Fibroblast of the aortic adventitia (primary cell): ENCODE results near the gene BRAT1. TPM values are rescaled to one million over a fixed set of nuclear protein-coding genes. Genes with fewer than 3 reads are reported as not detected.
"Not testable (repeated sequence)": the region's sequence is repeated elsewhere in the genome, so short reads cannot be mapped to it uniquely, and the experiment has no call there.

Experiments
- DNase-seq: peaks from one replicate; pipeline ENCODE4 v3.0.0-alpha.2; 2010; ENCODE audit warnings: low read depth
- H3K4me3 ChIP-seq: 2 replicates; pipeline ENCODE4 v1.5.1; 2011; ENCODE audit warnings: low read depth, mild to moderate bottlenecking, control low read depth, low read length, moderate library complexity
- total RNA-seq: library from RNA; depleted of rRNA; stranded (reverse); fragments of >200 nt; gene quantifications from 2 replicates; pipeline ENCODE4 v1.2.3, GENCODE V29; 2012; ENCODE audit warnings: low replicate concordance
- TF ChIP-seq, protein P1 (sequence below): IDR thresholded peaks from 2 replicates; pipeline ENCODE4 v1.5.1; 2011; ENCODE audit warnings: mild to moderate bottlenecking, low read length, control low read depth, inconsistent platforms; ENCODE audit not compliant: insufficient read depth

BRAT1 gene
- total RNA-seq, 1 donor: 22.3 TPM

DNA sequence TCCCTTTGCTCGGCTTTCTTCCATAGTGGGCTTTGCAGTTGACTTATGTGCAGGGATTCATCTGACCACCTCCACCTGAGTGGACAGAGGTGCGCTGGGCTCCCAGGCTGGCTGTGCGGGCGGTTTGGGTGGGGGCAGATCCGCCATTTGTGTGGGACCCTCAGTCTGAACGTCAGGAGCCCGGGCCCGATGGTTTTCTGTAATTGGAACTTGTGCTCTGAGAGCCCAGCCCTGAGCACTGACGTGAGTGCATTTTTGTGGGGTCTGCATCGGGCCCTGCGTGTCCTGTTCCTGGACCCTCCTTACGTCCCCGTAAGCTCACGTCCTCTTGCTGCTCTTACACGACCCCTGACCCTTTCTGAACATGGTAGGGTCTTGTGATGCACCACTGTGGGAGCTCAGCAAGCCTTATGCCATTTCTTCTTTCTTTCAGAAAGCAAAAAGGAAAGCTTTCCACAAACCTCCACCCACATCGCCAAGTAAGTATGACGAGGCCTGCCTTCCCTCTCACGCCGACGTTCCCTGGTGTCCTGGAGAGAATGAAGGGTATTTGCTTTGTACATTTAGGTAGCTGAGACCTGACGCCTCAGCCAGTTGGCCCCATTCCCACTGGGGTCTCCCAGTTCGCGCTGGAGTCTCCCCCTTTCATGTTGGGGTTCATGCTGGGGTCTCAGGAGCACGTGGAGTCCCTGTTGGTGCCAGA lies 13.3 kb upstream of the BRAT1 start:
- no peak for DNase-seq
- TF ChIP-seq, protein P1, sequence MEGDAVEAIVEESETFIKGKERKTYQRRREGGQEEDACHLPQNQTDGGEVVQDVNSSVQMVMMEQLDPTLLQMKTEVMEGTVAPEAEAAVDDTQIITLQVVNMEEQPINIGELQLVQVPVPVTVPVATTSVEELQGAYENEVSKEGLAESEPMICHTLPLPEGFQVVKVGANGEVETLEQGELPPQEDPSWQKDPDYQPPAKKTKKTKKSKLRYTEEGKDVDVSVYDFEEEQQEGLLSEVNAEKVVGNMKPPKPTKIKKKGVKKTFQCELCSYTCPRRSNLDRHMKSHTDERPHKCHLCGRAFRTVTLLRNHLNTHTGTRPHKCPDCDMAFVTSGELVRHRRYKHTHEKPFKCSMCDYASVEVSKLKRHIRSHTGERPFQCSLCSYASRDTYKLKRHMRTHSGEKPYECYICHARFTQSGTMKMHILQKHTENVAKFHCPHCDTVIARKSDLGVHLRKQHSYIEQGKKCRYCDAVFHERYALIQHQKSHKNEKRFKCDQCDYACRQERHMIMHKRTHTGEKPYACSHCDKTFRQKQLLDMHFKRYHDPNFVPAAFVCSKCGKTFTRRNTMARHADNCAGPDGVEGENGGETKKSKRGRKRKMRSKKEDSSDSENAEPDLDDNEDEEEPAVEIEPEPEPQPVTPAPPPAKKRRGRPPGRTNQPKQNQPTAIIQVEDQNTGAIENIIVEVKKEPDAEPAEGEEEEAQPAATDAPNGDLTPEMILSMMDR: no peak
- no peak overlapping the region for H3K4me3 ChIP-seq

DNA sequence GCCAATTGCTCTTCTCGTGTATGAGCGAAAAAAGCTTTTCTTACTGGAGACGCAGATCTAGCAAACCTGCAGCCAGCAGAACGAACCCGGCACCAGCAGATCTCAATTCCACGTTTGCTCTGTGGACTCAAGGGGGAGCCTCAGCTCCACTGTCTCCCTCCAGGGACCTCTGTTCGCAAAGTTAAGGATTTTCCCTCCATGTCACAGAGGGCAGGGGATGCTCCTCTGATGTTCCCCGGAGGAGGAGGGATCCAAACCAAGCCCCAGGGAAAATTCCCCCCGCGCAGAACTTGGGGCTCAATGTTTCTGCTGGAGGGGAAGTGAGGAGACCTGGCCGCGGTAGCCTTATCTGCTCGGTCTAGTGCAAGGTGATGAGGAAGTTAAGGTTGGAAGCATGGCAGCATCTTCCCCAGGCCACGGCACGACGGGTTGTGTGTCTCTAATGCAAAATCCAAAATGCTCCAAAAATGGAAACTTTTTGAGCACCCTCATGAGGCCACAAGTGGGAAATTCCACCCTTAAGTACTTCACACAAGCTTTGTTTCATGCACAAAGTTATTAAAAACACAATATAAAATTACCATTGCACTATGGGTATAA lies 12.5 kb upstream of the BRAT1 start:
- H3K4me3 ChIP-seq: no peak overlapping the region
- DNase-seq: peak; percentile 70
- TF ChIP-seq, protein P1: peak; percentile 76

DNA sequence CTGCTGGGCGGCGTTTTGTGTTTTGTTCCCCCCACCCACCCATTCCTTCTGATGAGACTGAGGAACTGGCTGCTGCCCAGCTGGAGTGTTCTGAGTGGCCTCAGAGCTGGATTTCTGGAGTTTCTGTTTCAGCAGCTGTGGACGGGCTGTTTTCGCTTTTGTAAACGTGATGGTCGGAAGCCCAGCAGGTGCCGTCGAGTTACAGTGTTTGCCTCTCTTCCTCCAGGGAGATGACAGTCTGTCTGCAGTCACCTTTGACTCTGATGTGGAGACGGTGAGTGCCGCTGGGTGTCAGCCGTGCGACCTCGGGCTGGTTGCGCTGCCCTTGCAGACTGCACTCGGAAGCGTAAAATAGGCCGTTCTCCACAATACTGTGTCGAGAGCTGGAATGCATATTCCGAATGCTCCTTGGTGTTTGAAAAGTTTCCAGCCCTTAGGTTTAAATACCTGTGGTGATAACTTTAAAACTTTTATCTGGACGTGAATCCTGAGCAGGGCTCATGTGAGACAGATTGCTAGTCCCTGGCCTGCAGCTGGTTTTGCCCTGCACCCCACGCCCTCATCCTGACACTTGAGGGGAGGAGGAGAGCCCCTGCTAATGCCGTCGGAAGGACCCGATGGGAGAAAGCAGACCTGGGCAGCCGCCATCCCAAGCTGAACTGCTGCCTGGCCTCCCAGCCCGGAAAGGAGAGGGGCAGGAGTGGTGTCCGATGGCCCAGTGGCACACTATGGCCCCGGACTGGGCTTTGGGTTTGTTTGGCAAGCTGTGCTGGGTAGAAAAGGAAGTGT lies 11.8 kb upstream of the BRAT1 start:
- H3K4me3 ChIP-seq: peak overlapping the region; percentile 41
- TF ChIP-seq, protein P1: no peak
- DNase-seq: peak; percentile 43

DNA sequence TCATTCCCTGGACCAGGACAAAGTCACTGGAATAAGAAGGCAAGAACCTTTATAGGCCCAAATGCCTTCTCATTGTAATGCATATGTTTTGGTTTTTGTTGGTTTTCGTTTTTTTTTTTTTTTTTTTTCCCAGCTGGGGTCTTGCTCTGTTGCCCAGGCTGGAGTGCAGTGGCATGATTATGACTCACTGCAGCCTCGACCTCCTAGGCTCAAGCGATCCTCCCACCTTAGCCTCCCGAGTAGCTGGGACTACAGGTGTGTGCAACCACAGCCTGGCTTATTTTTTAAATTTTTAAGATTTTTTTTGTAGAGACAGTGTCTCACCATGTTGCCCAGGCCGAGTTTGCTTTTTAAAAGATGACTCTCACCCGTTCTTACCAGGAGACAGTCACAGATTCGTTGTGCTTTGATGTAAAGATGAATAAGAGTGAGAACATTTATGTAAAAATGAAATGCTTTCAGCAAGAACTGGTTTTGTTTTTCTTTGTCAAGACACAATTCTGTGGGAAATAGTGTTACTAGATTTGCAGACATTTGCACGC lies 11.1 kb upstream of the BRAT1 start:
- TF ChIP-seq, protein P1: no peak
- no peak overlapping the region for H3K4me3 ChIP-seq

DNA sequence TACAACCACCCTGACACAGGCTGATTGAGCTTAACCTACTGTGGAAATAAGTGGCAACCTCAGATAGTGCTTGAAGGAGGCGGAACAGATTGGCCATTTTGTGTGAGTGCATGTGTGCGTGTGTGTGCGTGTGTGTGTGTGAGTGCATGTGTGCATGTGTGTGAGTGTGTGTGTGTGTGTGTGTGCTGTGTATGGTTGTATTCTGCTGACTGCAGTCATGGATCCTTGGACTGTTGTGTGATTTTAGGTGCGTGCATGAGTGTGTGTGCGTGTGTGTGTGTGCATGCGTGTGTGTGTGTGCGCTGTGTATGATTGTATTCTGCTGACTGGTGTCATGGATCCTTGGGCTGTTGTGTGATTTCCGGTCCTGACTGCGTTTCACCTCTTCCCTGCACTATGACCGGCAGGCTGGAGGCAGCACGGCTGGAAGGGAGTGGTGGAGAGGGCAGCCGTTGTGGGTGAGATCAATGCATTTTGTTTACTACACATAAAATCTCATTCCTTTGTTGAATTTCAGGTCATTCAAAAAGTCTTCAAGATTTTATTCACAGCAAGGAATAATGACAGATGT lies 9.7 kb upstream of the BRAT1 start:
- H3K4me3 ChIP-seq: no peak overlapping the region
- DNase-seq: no peak
- TF ChIP-seq, protein P1: no peak

More for the DNA sequence above, 11.1 kb upstream of the BRAT1 start:
- no peak for DNase-seq

DNA sequence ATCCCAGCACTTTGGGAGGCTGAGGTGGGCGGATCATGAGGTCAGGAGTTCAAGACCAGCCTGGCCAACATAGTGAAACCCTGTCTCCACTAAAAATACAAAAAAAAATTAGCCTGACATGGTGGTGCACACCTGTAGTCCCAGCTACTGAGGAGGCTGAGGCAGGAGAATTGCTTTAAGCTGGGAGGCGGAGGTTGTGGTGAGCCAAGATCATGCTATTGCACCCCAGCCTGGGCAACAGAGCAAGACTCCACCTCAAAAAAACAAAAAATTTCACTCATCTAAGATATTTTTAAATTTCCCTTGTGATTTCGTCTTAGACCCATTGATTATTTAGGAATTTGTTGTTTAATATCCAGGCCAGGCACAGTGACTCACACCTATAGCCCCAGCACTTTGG lies 8.6 kb upstream of the BRAT1 start:
- DNase-seq, H3K4me3 ChIP-seq: not testable (repeated sequence)
